ENCODE results near the gene OSTF1.

DNA sequence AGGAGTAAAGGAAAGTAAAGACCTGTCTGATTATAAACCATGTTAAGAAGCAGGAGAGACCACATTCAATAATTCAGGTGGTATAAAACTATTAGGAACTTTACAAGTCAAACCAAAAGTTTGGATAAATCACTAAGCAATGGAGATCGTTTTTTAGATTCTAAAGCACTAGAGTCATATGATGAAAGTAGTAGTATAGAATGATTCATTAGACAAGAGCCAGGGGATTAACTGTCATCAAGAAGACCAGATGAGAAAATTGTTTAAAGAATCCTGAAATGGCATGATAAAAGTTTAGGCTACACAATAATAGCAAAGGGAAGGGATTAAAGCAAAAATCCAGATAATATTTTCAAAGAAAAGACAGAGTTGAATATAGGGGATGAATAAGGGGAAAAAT lies 47.3 kb upstream of the OSTF1 start:
- TF ChIP-seq EZH2 (IDR thresholded peaks at IDR 0.05; ENCODE audit: low read depth), result no peak
- TF ChIP-seq, protein P1, sequence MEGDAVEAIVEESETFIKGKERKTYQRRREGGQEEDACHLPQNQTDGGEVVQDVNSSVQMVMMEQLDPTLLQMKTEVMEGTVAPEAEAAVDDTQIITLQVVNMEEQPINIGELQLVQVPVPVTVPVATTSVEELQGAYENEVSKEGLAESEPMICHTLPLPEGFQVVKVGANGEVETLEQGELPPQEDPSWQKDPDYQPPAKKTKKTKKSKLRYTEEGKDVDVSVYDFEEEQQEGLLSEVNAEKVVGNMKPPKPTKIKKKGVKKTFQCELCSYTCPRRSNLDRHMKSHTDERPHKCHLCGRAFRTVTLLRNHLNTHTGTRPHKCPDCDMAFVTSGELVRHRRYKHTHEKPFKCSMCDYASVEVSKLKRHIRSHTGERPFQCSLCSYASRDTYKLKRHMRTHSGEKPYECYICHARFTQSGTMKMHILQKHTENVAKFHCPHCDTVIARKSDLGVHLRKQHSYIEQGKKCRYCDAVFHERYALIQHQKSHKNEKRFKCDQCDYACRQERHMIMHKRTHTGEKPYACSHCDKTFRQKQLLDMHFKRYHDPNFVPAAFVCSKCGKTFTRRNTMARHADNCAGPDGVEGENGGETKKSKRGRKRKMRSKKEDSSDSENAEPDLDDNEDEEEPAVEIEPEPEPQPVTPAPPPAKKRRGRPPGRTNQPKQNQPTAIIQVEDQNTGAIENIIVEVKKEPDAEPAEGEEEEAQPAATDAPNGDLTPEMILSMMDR (conservative IDR thresholded peaks at IDR 0.05), result no peak
